HG03196 (cell line): Measurements from ENCODE around the gene TDRD9.
"Not testable (repeated sequence)": the region's sequence is repeated elsewhere in the genome, so short reads cannot be mapped to it uniquely, and the experiment has no call there.

Experiments
- ATAC-seq: cut with Tn5 transposase; IDR thresholded peaks from one replicate; pipeline ENCODE4 v1.9.1; 2021; ENCODE audit not compliant: unreplicated experiment

The TDRD9 gene

GRCh38 chr14:103923863-103924262 lies 4.4 kb upstream of the TDRD9 start:
- ATAC-seq: no peak

- no peak for ATAC-seq
Observed at GRCh38 chr14:103925316-103925715, 2.9 kb upstream of the TDRD9 start.

DNA sequence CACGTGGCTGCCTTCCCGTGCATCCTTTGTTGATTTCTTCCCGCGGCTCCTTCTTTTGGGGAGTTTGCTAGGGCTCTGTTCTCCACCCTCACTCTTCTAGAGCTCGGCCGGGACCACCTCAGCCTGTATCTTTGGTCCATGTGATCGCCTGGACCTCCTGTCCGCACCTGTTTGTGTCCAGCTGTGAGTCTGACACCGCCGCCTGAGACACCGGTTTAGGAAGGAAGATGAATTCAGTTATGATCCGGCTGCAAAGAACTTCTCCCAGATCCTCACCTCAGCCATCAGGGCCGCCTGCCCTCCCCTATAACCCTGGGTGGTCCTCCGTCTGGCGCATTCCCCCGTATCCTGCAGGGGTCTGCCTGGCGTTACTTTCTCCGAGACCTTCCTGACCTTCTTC lies 690 bp upstream of the TDRD9 start:
- ATAC-seq: no peak

- ATAC-seq: no peak
Observed at GRCh38 chr14:103930051-103930604, 1.9 kb downstream of the TDRD9 start.

DNA sequence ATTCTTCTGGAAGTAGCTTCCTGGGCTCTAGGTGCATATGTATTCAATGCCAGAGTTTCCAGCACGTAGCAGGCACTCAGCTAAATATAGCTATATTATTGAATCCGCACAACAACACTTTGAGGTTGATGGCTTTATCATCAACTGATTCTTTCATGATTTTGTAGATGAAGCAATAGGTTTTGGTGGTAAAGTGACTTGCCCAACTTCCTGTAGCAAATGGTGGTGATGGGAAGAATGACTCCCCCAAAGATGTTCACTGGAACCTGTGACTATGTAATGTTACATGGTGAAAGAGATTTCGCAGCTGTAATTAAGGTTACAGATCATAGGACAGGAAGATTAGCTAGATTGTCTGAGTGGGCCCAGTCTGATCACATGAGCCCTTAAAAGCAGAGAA lies 3.2 kb downstream of the TDRD9 start:
- no peak for ATAC-seq

- ATAC-seq: no peak
Observed at GRCh38 chr14:103932791-103933490, 4.7 kb downstream of the TDRD9 start.

GRCh38 chr14:103935102-103935501 lies 6.8 kb downstream of the TDRD9 start:
- no peak for ATAC-seq

DNA sequence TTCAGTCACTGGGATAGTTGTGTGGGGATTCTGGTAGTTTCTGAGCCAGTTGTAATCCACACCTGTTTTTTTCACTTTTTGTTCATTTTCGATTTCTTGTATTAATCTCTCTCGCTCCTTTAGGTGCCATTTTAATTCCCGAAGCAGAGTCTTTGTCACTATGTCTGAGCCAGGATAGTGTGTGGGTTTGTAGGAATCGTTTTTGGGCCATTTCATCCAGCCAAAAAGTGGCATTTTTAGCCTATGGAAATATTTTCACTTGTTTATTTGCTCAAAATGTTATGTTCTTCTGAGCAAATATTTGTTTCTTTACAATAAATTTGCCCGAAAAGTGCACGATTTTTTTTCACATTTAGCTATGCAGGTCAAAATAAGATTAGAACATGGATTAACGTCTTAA lies 13.2 kb downstream of the TDRD9 start:
- ATAC-seq: no peak

DNA sequence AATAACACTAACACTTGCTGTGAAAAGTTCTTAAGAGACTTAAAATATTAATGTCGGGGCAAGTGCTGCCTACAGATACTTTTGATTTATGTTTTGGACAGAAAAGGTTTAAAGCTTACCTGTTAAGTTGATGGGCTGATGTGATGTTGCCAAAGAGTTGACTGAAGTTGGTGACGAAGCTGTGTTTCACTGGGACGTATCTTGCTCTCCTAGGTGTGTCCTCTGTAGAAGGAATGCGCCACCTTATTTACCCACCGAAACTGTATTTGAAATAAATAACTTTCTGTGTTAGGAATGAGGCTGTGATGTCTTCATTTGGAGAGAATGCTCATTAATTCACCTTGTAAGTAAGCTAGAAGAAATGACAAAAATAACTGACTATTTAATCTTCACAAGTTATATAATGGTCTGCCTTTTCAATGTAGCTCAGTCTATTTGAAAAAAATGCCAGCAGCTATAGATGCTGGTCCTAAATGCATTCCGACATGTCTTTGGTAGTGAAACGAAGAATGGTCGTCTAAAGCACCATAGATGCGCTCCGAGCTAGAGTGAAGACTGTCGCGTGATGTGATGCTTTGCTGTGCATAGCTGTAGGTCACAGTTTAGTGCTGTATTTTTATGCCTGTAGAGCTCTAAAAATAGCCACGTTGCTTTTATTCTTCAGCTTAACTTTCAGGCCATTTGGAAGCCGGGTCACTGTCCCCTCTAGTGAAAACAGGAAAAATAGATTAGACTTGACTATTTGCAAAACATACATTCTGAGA lies 13.9 kb downstream of the TDRD9 start, which contains the start of gene RD3L:
Gene RD3L, minus strand, starts transcription at position 557 of the 764 bp plus-strand sequence. CDS start 834 bp downstream, outside the sequence.
- no peak for ATAC-seq

DNA sequence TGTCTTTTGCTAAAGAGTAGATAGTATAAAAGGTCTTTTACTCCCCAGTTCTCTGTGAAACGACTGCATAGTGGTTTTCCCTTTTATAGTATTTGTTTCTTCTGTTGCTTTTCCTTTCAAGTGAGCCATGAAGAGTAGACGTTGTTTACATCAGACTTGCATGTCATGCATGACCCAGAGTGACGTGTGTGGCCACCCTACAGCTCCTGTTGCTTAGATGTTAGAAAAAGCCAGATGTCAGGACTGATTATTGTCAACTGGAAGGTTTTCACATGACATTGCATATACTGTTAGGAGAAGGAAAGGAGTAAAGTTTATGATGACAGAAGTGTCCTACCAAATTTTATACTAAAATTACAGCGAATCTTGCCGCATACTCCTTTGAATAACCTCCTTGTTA lies 15.4 kb downstream of the TDRD9 start:
- ATAC-seq: no peak

DNA sequence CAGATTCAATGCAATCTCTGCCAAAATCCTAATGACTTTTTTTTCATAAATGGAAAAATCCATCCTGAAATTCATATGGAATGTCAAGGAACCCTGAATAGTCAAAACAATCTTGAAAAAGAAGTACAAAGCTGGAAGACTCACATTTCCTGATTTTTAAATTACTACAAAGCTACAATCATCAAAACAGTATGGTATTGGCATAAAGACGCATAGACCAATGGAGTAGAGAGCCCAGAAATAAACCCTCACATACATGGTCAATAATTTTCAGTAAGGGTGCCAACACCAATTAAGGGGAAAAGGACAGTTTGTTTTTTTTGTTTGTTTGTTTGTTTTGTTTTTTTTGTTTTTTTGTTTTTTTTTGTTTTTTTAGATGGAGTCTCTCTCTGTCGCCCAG lies 18.7 kb downstream of the TDRD9 start:
- ATAC-seq: no peak

GRCh38 chr14:103948442-103948841 lies 20.2 kb downstream of the TDRD9 start:
- ATAC-seq: no peak

- ATAC-seq: no peak
Observed at GRCh38 chr14:103949131-103949790, 21.0 kb downstream of the TDRD9 start.

GRCh38 chr14:103960457-103961055 lies 32.3 kb downstream of the TDRD9 start:
- ATAC-seq: no peak

GRCh38 chr14:103961928-103962578 lies 33.8 kb downstream of the TDRD9 start:
- ATAC-seq: no peak

DNA sequence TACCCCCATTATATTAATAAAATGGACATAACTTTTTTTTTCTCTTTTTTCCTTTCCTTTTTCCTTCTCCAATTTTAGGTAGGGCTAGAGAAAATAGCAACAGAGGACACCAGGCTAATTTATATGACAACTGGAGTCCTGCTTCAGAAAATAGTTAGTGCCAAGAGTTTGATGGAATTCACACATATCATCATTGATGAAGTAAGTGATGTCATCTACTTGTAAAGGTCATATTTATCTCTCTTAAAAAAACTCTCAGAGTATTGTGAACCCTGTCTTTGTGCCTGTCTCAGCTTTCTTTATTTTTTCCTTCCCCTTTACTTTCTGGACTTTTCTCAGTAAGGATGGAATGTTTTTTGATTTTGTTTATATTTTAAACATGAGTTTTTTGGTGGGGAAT lies 38.4 kb downstream of the TDRD9 start:
- ATAC-seq: no peak

DNA sequence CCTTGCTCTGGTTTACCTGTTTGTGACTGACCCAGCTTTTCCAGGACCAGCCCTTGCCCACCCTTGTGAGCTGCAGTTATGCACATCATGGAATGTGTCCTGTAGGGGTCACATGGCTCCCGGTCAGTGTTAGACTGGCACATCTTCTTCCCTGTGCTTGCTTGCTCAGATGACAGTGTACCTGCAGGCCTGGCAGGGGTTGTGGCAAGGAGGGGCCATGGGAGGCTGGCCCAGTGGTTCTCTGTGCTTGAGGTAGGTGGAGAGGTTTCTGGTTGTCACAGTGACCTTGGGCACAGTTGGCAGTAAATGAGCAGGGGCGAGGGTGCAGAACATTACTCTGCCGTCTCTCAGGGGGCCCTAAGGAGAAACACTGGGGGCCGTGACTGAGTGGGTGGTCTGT lies 41.7 kb downstream of the TDRD9 start:
- no peak for ATAC-seq

DNA sequence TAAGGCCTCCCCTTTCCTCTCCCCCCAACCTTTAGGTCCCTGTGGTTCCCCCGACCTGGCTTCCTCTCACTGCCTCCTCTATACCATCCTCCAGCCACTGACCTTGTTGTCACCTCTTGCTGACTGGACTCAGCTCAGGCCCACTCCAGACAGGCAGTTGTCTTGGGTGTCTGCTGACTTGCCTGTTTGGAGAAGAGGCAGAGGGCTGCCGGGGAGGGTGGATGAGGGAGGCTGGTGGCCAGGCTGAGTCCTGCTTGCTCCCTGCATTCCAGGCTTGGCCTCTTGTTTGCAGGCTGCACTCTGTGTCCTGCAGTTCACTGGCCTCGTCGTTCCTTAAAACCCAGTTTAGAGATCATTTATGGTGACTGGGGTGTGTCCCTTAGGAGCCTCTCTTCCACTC lies 45.1 kb downstream of the TDRD9 start:
- no peak for ATAC-seq

DNA sequence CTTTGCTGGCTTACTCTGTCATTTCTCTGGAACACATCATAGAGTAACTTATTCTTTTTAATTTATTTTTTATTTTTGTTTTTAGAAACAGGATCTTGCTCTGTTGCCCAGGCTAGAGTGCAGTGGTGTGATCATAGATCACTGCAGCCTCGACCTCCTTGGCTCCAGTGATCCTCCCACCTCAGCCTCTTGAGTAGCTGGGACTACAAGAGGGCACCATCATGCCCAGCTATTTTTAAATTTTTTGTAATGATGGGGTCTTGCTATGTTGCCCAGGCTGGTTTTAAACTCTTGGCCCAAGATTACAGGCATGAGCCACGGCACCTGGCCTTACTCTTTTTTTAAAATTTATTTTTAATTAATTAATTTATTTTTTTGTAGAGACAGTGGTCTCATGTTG lies 46.3 kb downstream of the TDRD9 start:
- no peak for ATAC-seq

GRCh38 chr14:103980623-103981238 lies 52.5 kb downstream of the TDRD9 start:
- not testable (repeated sequence) for ATAC-seq
